Measurements from ENCODE around the gene MOV10L1. TPM values are rescaled to one million over a fixed set of nuclear protein-coding genes. Genes with fewer than 3 reads are reported as not detected.

MOV10L1 gene
- total and polyA plus RNA-seq, 2 experiments from 2014 or later, result 0.73 to 1.8 TPM

GRCh38 chr22:50105208-50106100, 15.6 kb downstream of the MOV10L1 start:
- H2AFZ ChIP-seq, result no peak overlapping the region

More at GRCh38 chr22:50105208-50106100, 15.6 kb downstream of the MOV10L1 start:
- H3K4me1 Mint-ChIP-seq, result no peaks in the 10 kb centered on the region
- Histone ChIP-seq H3K4me3 (no peak overlapping the region), H3K4me2 (no peak overlapping the region), H3K36me3 (ENCODE audit: insufficient read depth) (no peaks in the 10 kb centered on the region), H3K9me2 (ENCODE audit: insufficient read depth) (no peaks in the 10 kb centered on the region), H3K27me3 (ENCODE audit: insufficient read depth) (no peaks in the 10 kb centered on the region), H3F3A (replicated peaks; ENCODE audit: low read depth) (no peaks in the 10 kb centered on the region), H3K27ac (ENCODE audit: low read depth) (no peak overlapping the region), H4K20me1 (replicated peaks; ENCODE audit: insufficient read depth) (no peaks in the 10 kb centered on the region), H3K79me2 (replicated peaks; ENCODE audit: insufficient read depth) (no peaks in the 10 kb centered on the region), H3K4me1 (ENCODE audit: insufficient read depth) (no peaks in the 10 kb centered on the region)
- H3K4me3 Mint-ChIP-seq, result no peak overlapping the region
- no peak for DNase-seq (ENCODE audit: low spot score)
- H3K36me3 Mint-ChIP-seq (ENCODE audit: low read depth), result no peaks in the 10 kb centered on the region
- no peaks in the 10 kb centered on the region; the same call in 2 of the 3 replicates for H3K9me3 Mint-ChIP-seq
- TF ChIP-seq EZH2phosphoT487 (IDR thresholded peaks at IDR 0.05; ENCODE audit: unreplicated experiment) (no peak), JUNB (IDR thresholded peaks at IDR 0.05; ENCODE audit: unreplicated experiment) (no peak), ZNF462 (CRISPR knock-in tag; IDR thresholded peaks at IDR 0.05) (no peak), ZNF114 (CRISPR knock-in tag; IDR thresholded peaks at IDR 0.05) (no peak), POLR2AphosphoS5 (IDR thresholded peaks at IDR 0.05; ENCODE audit: low read depth) (no peak), ZNF331 (CRISPR knock-in tag; IDR thresholded peaks at IDR 0.05; ENCODE audit: low read depth) (no peak), NANOG (IDR thresholded peaks at IDR 0.05; ENCODE audit: borderline replicate concordance) (no peak), CTCF (conservative IDR thresholded peaks at IDR 0.05; ENCODE audit: low read depth in 2 of 2) (no peak), CREB1 (CRISPR knock-in tag; IDR thresholded peaks at IDR 0.05; ENCODE audit: low read depth) (no peak), REST (IDR thresholded peaks at IDR 0.05; ENCODE audit: unreplicated experiment) (no peak), ETS1 (IDR thresholded peaks at IDR 0.05) (no peak), EZH2 (IDR thresholded peaks at IDR 0.05; ENCODE audit: low read depth, unreplicated experiment) (no peak), STAT1 (IDR thresholded peaks at IDR 0.05; ENCODE audit: unreplicated experiment) (no peak)
- ATAC-seq, result no peak
- H3K27ac Mint-ChIP-seq, result no peak overlapping the region
- H3K27me3 Mint-ChIP-seq (ENCODE audit: insufficient read depth, low read depth, poor library complexity), result peaks cover 6% of the 10 kb centered on the region

All from GM23338 (cell line).